Keratinocyte (primary cell): ENCODE data around the gene PSMF1. TPM values are rescaled to one million over a fixed set of nuclear protein-coding genes. Genes with fewer than 3 reads are reported as not detected.

Experiments used
- DNase-seq: peaks from one replicate; pipeline ENCODE4 v3.0.0-alpha.2; 2011; ENCODE audit warnings: low read depth, missing footprints, low spot score
- FAIRE-seq: peaks from 2 replicates; lab custom pipeline; 2011; peaks lifted over from hg19 to GRCh38; lab: Jason Lieb, UNC
- H2AFZ ChIP-seq: 2 replicates; pipeline ENCODE4 v1.6.0; 2012; ENCODE audit warnings: low read length, control low read depth, inconsistent platforms; ENCODE audit not compliant: control insufficient read depth
- H3K27ac ChIP-seq: 2 replicates; pipeline ENCODE4 v1.5.1; 2011; ENCODE audit warnings: low read length; ENCODE audit not compliant: control insufficient read depth, insufficient read depth
- H3K27me3 ChIP-seq: 3 replicates; pipeline ENCODE4 v1.6.0; 2011; ENCODE audit warnings: low read length; ENCODE audit not compliant: control insufficient read depth, insufficient read depth; ENCODE audit errors: extremely low read depth
- H3K36me3 ChIP-seq, 2 experiments: 2 replicates in 1 of 2; 3 replicates in 1 of 2; pipeline ENCODE4 v1.5.1; 2011; ENCODE audit warnings: low read length in 2 of 2, mild to moderate bottlenecking in 1 of 2; ENCODE audit not compliant: control insufficient read depth in 2 of 2, insufficient read depth in 2 of 2; ENCODE audit errors: extremely low read depth in 1 of 2
- H3K4me1 ChIP-seq: 3 replicates; pipeline ENCODE4 v1.5.1; 2011; ENCODE audit warnings: low read length; ENCODE audit not compliant: control insufficient read depth, insufficient read depth; ENCODE audit errors: extremely low read depth
- H3K4me2 ChIP-seq: 3 replicates; pipeline ENCODE4 v1.6.0; 2011; ENCODE audit warnings: low read depth, low read length; ENCODE audit not compliant: control insufficient read depth, insufficient read depth; ENCODE audit errors: extremely low read depth
- H3K4me3 ChIP-seq, 3 experiments: fragments of 200-600 bp in 1 of 3; sonication (generic) in 1 of 3; 2 replicates in 2 of 3; 3 replicates in 1 of 3; pipeline ENCODE4 v1.5.1; 2011 to 2016; ENCODE audit warnings: low read length in 3 of 3, mild to moderate bottlenecking in 3 of 3, control low read depth in 2 of 3, inconsistent platforms in 1 of 3, low read depth in 1 of 3, mixed read lengths in 1 of 3, mixed run types in 1 of 3, moderate library complexity in 1 of 3; ENCODE audit not compliant: control insufficient read depth in 2 of 3, insufficient read depth in 2 of 3; ENCODE audit errors: extremely low read depth in 1 of 3
- H3K79me2 ChIP-seq: 2 replicates; pipeline ENCODE4 v1.6.0; 2012; ENCODE audit warnings: low read length; ENCODE audit not compliant: control insufficient read depth, insufficient read depth
- H3K9ac ChIP-seq: 3 replicates; pipeline ENCODE4 v1.6.0; 2011; ENCODE audit warnings: low read length; ENCODE audit not compliant: control insufficient read depth, insufficient read depth; ENCODE audit errors: extremely low read depth
- H3K9me1 ChIP-seq: 3 replicates; pipeline ENCODE4 v1.6.0; 2011; ENCODE audit warnings: low read length; ENCODE audit not compliant: control insufficient read depth, insufficient read depth; ENCODE audit errors: extremely low read depth
- H3K9me3 ChIP-seq: 2 replicates; pipeline ENCODE4 v1.5.1; 2012; ENCODE audit warnings: low read depth, low read length; ENCODE audit not compliant: control insufficient read depth
- H4K20me1 ChIP-seq: 3 replicates; pipeline ENCODE4 v1.6.0; 2011; ENCODE audit warnings: low read length; ENCODE audit not compliant: control insufficient read depth, insufficient read depth; ENCODE audit errors: extremely low read depth
- EZH2 ChIP-seq: IDR thresholded peaks from one replicate; pipeline ENCODE4 v1.6.1; 2012; ENCODE audit warnings: inconsistent platforms, mild to moderate bottlenecking, low read length, moderate library complexity
- dilution Hi-C: fragments of 300-500 bp; cut with MboI; formaldehyde crosslinking; loops from one replicate; pipeline ENCODE4 v1.7.0; 2020; ENCODE audit warnings: low sequenced_read_pairs; ENCODE audit not compliant: extremely low pct_ligation_motif_present
- polyA plus RNA-seq, 5 experiments: library from polyadenylated mRNA; depleted of rRNA in 3 of 5; stranded (reverse) in 3 of 5; stranded (forward) in 1 of 5; unstranded in 1 of 5; fragments of >200 nt; gene quantifications; 1 replicate in 1 of 5; 2 replicates in 3 of 5; 3 replicates in 1 of 5; pipeline versions ENCODE4 v1.2.1 to v1.2.3, GENCODE V29; 2011 to 2012; ENCODE audit warnings: missing spikeins in 2 of 5, low read depth in 1 of 5, low replicate concordance in 1 of 5
- TF ChIP-seq, protein P1 (sequence below), 3 experiments: IDR thresholded peaks in 1 of 3; conservative IDR thresholded peaks in 1 of 3; optimal IDR thresholded peaks in 1 of 3; 2 replicates in 2 of 3; 3 replicates in 1 of 3; pipeline versions ENCODE3 to v1.5.1; 2011; ENCODE audit warnings: low read length in 3 of 3, mild to moderate bottlenecking in 3 of 3, moderate library complexity in 2 of 3, control low read depth in 1 of 3, inconsistent platforms in 1 of 3; ENCODE audit not compliant: insufficient read depth in 2 of 3; ENCODE audit errors: extremely low read depth in 1 of 3

The PSMF1 gene
- polyA plus RNA-seq, 1 donor (not counting 4 experiments of a cell fraction or from before 2014, with no cell fraction given), result 58.5 TPM

DNA sequence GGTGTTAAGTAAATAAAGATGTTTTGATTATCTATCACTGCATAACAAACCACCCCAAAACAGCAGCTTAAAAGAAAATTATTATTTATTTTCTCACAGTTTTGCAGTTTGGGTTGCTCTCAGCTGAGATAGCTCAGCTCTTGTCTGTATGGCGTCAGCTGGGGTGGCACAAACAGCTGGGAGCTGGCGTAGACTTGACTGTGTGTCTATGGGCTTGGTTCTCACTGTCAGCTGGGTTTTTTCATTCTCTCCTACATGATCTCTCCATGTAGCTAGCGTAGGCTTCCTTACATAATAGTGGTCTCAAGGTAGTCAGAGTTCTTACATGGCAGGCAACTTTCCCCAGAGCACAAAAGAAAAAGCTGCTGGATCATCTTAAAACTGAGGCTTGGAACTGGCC lies 72.9 kb downstream of the PSMF1 start:
- TF ChIP-seq, protein P1, sequence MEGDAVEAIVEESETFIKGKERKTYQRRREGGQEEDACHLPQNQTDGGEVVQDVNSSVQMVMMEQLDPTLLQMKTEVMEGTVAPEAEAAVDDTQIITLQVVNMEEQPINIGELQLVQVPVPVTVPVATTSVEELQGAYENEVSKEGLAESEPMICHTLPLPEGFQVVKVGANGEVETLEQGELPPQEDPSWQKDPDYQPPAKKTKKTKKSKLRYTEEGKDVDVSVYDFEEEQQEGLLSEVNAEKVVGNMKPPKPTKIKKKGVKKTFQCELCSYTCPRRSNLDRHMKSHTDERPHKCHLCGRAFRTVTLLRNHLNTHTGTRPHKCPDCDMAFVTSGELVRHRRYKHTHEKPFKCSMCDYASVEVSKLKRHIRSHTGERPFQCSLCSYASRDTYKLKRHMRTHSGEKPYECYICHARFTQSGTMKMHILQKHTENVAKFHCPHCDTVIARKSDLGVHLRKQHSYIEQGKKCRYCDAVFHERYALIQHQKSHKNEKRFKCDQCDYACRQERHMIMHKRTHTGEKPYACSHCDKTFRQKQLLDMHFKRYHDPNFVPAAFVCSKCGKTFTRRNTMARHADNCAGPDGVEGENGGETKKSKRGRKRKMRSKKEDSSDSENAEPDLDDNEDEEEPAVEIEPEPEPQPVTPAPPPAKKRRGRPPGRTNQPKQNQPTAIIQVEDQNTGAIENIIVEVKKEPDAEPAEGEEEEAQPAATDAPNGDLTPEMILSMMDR (optimal IDR thresholded peaks at IDR 0.05 in 1 of 3, IDR thresholded peaks at IDR 0.05 in 1 of 3, conservative IDR thresholded peaks at IDR 0.05 in 1 of 3; ENCODE audit: extremely low read depth in 1 of 3, insufficient read depth in 2 of 3, low read length in 3 of 3), result no peak
- TF ChIP-seq EZH2, result no peak
- H3K4me1 ChIP-seq, result no peaks in the 10 kb centered on the region
- no peak for FAIRE-seq
- dilution Hi-C loops, result no loop called here
- no peak overlapping the region for H3K4me2 ChIP-seq
- H3K27me3 ChIP-seq, result peaks cover 11% of the 10 kb centered on the region
- no peak for DNase-seq
- no peaks in the 10 kb centered on the region for H4K20me1 ChIP-seq
- H3K9me1 ChIP-seq, result no peaks in the 10 kb centered on the region
- no peak overlapping the region for H3K4me3 ChIP-seq
- H3K79me2 ChIP-seq, result no peaks in the 10 kb centered on the region
- no peak overlapping the region for H3K27ac ChIP-seq
- no peak overlapping the region for H3K9ac ChIP-seq
- H2AFZ ChIP-seq, result no peak overlapping the region
- no peaks in the 10 kb centered on the region for H3K9me3 ChIP-seq
- no peaks in the 10 kb centered on the region for H3K36me3 ChIP-seq

DNA sequence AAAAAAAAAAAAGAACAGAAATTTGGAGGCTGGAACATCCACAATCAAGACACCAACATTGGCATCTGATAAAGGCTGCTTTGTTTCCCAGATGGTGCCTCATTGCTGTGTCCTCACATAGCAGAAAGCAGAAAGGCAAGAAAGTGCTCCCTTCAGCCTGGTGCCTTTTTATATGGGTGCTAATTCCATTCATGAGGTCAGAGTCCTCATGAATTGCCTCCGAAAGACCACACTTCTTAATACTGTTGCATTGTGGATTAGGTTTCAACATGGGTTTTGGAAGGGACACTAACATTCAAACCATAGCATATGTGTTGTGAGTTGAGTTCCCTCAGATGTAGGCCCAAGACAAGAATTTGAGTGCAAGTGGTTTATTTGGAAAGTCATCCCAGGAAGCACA lies 76.8 kb downstream of the PSMF1 start:
- no peak overlapping the region for H3K4me2 ChIP-seq
- DNase-seq (no peak), FAIRE-seq (no peak)
- H4K20me1 ChIP-seq, result no peaks in the 10 kb centered on the region
- H3K27ac ChIP-seq, result no peak overlapping the region
- H3K79me2 ChIP-seq, result no peaks in the 10 kb centered on the region
- TF ChIP-seq, protein P1 (optimal IDR thresholded peaks at IDR 0.05 in 1 of 3, IDR thresholded peaks at IDR 0.05 in 1 of 3, conservative IDR thresholded peaks at IDR 0.05 in 1 of 3; ENCODE audit: extremely low read depth in 1 of 3, insufficient read depth in 2 of 3, low read length in 3 of 3), result no peak
- TF ChIP-seq EZH2, result no peak
- dilution Hi-C loops, result no loop called here
- no peak overlapping the region for H2AFZ ChIP-seq
- no peak overlapping the region for H3K4me3 ChIP-seq
- no peaks in the 10 kb centered on the region for H3K9me3 ChIP-seq
- peaks cover 9% of the 10 kb centered on the region for H3K27me3 ChIP-seq
- H3K36me3 ChIP-seq, result no peaks in the 10 kb centered on the region
- H3K9me1 ChIP-seq, result no peaks in the 10 kb centered on the region
- no peaks in the 10 kb centered on the region for H3K4me1 ChIP-seq
- H3K9ac ChIP-seq, result no peak overlapping the region
